PC-9 (cell line): ENCODE results near the gene FES. TPM values are rescaled to one million over a fixed set of nuclear protein-coding genes. Genes with fewer than 3 reads are reported as not detected.

ENCODE experiments used
- BruUV-seq: library from RNA; stranded (reverse); fragments of 400-500 nt; replicated peaks from 2 replicates; lab custom pipeline; 2021; lab: Mats Ljungman, UMichigan
- CTCF ChIA-PET: fragments of 300-600 bp; sonication (Branson Sonifier 250); formaldehyde crosslinking; loops from one replicate; lab custom pipeline; 2022; ENCODE audit warnings: antibody characterized with exemption; lab: Charles Lee
- POLR2A ChIA-PET: fragments of 300-600 bp; sonication (Branson Sonifier 250); formaldehyde crosslinking; loops from one replicate; lab custom pipeline; 2022; ENCODE audit warnings: antibody characterized with exemption; ENCODE audit not compliant: unreplicated experiment; lab: Charles Lee
- DNase-seq, 2 experiments: peaks; one replicate each; pipeline versions ENCODE4 v3.0.0 to v3.0.0-alpha.2; 2015 to 2022; ENCODE audit warnings: mixed read lengths in 1 of 2
- H2AFZ ChIP-seq: fragments of 200-600 bp; sonication (generic); 2 replicates; pipeline ENCODE4 v1.8.1; 2017; ENCODE audit warnings: antibody characterized with exemption
- H3F3A ChIP-seq: fragments of 200-600 bp; sonication (generic); 2 replicates; pipeline ENCODE4 v1.8.1; 2017; ENCODE audit warnings: antibody characterized with exemption, mild to moderate bottlenecking, low read depth; ENCODE audit not compliant: insufficient read depth
- H3K27ac ChIP-seq: fragments of 200-600 bp; sonication (generic); 2 replicates; pipeline ENCODE4 v1.6.1; 2016; ENCODE audit warnings: mixed run types
- H3K27me3 ChIP-seq: fragments of 200-600 bp; sonication (generic); 2 replicates; pipeline ENCODE4 v1.6.1; 2016; ENCODE audit warnings: low read depth, mixed run types; ENCODE audit not compliant: insufficient read depth
- H3K36me3 ChIP-seq: fragments of 200-600 bp; sonication (generic); 2 replicates; pipeline ENCODE4 v1.6.1; 2016; ENCODE audit warnings: low read depth, mixed run types
- H3K4me1 ChIP-seq: fragments of 200-600 bp; sonication (generic); replicated peaks from 2 replicates; pipeline ENCODE4 v1.6.1; 2016; ENCODE audit warnings: mixed run types; ENCODE audit not compliant: insufficient read depth
- H3K4me2 ChIP-seq: fragments of 200-600 bp; sonication (generic); 2 replicates; pipeline ENCODE4 v1.6.1; 2017; ENCODE audit warnings: mixed run types
- H3K4me3 ChIP-seq: fragments of 200-600 bp; sonication (generic); 2 replicates; pipeline ENCODE4 v1.6.1; 2016; ENCODE audit warnings: mixed run types
- H3K79me2 ChIP-seq: fragments of 200-600 bp; sonication (generic); 2 replicates; pipeline ENCODE4 v1.6.1; 2017; ENCODE audit warnings: low read depth, mixed run types
- H3K9me2 ChIP-seq: fragments of 200-600 bp; sonication (generic); 2 replicates; pipeline ENCODE4 v1.8.1; 2017; ENCODE audit warnings: mild to moderate bottlenecking; ENCODE audit not compliant: insufficient read depth
- H3K9me3 ChIP-seq: fragments of 200-600 bp; sonication (generic); 2 replicates; pipeline ENCODE4 v1.8.1; 2016; ENCODE audit warnings: low read depth; ENCODE audit not compliant: insufficient read depth
- H4K20me1 ChIP-seq: fragments of 200-600 bp; sonication (generic); 2 replicates; pipeline ENCODE4 v1.8.1; 2017; ENCODE audit not compliant: insufficient read depth
- CTCF ChIP-seq: fragments of 200-600 bp; sonication (generic); conservative IDR thresholded peaks from 2 replicates; pipeline ENCODE4 v1.6.1; 2017; ENCODE audit warnings: mixed run types, antibody characterized with exemption, mild to moderate bottlenecking, moderate library complexity
- EZH2 ChIP-seq: fragments of 200-600 bp; sonication (generic); IDR thresholded peaks from 2 replicates; pipeline ENCODE4 v1.8.0; 2017; ENCODE audit warnings: antibody characterized with exemption, low read depth
- intact Hi-C: fragments of 100-400 bp; cut with micrococcal nuclease; formaldehyde crosslinking; loops from one replicate; pipeline ENCODE4 v1.10.0; 2022; ENCODE audit not compliant: unreplicated experiment
- total RNA-seq: library from RNA; stranded (reverse); gene quantifications from 2 replicates; pipeline ENCODE4 v1.2.3, GENCODE V29; 2021

The FES gene
- total RNA-seq, 1 experiment from 2014 or later: 3.8 TPM

GRCh38 chr15:90862964-90863778 is 21.1 kb upstream of the FES start:
- Histone ChIP-seq H3K4me3 (no peak overlapping the region), H3K9me2 (no peaks in the 10 kb centered on the region), H3K36me3 (no peaks in the 10 kb centered on the region), H3K9me3 (no peaks in the 10 kb centered on the region), H3K27ac (peak overlapping the region; percentile 43), H3F3A (peaks cover 56% of the 10 kb centered on the region), H4K20me1 (no peaks in the 10 kb centered on the region), H3K4me1 (peaks cover 75% of the 10 kb centered on the region), H3K79me2 (no peaks in the 10 kb centered on the region), H2AFZ (no peak overlapping the region), H3K4me2 (peak overlapping the region; percentile 49), H3K27me3 (no peaks in the 10 kb centered on the region)
- POLR2A ChIA-PET: interaction anchor here (0.6 kb wide), 1 partner anchor 249 kb away, joined by 3 read pairs; no protein-coding TSS in a partner anchor
- CTCF ChIA-PET: interaction anchor here (0.7 kb wide), 1 partner anchor 74 kb away, joined by 3 read pairs; no protein-coding TSS in a partner anchor
- intact Hi-C loops: no loop called here
- BruUV-seq: no TSS peak
- DNase-seq: peak in 1 of 2 experiments; percentile 90
- TF ChIP-seq CTCF: no peak
- no peak for TF ChIP-seq EZH2

GRCh38 chr15:90863987-90864386 is 20.3 kb upstream of the FES start:
- intact Hi-C loops: no loop called here
- H3K27ac ChIP-seq: peak overlapping the region; percentile 43
- TF ChIP-seq EZH2: no peak
- no peak for TF ChIP-seq CTCF
- peak overlapping the region; percentile 49 for H3K4me2 ChIP-seq
- BruUV-seq: no TSS peak
- H3K9me2 ChIP-seq: no peaks in the 10 kb centered on the region
- H3K27me3 ChIP-seq: no peaks in the 10 kb centered on the region
- ChIA-PET CTCF (interaction anchor here (0.7 kb wide), 1 partner anchor 73 kb away, joined by 3 read pairs; no protein-coding TSS in a partner anchor), POLR2A (no interaction called here)
- no peaks in the 10 kb centered on the region for H4K20me1 ChIP-seq
- no peaks in the 10 kb centered on the region for H3K79me2 ChIP-seq
- H3K4me1 ChIP-seq: peaks cover 83% of the 10 kb centered on the region
- no peak for DNase-seq
- no peak overlapping the region for H2AFZ ChIP-seq
- H3K36me3 ChIP-seq: no peaks in the 10 kb centered on the region
- H3K9me3 ChIP-seq: no peaks in the 10 kb centered on the region
- no peak overlapping the region for H3K4me3 ChIP-seq
- peaks cover 64% of the 10 kb centered on the region for H3F3A ChIP-seq

- peaks cover 83% of the 10 kb centered on the region for H3K4me1 ChIP-seq
- ChIA-PET CTCF (no interaction called here), POLR2A (no interaction called here)
- peak in 1 of 2 experiments; percentile 48 for DNase-seq
- no peak overlapping the region for H2AFZ ChIP-seq
- no peaks in the 10 kb centered on the region for H3K9me3 ChIP-seq
- no peak overlapping the region for H3K4me3 ChIP-seq
- 0 out of 2 replicates have a peak overlapping the region, but pooled peaks have one; percentile 49 for H3K4me2 ChIP-seq
- no peaks in the 10 kb centered on the region for H3K36me3 ChIP-seq
- peaks cover 69% of the 10 kb centered on the region for H3F3A ChIP-seq
- H4K20me1 ChIP-seq: no peaks in the 10 kb centered on the region
- H3K27ac ChIP-seq: no peak overlapping the region
- TF ChIP-seq CTCF: no peak
- no peak for TF ChIP-seq EZH2
- no TSS peak for BruUV-seq
- H3K27me3 ChIP-seq: no peaks in the 10 kb centered on the region
- no peaks in the 10 kb centered on the region for H3K9me2 ChIP-seq
- intact Hi-C loops: no loop called here
- no peaks in the 10 kb centered on the region for H3K79me2 ChIP-seq
Observed at GRCh38 chr15:90864507-90864906, 19.8 kb upstream of the FES start.
